HL-60 (cell line): ENCODE measurements around the gene AKR1B15.
"Not testable (repeated sequence)": the region's sequence is repeated elsewhere in the genome, so short reads cannot be mapped to it uniquely, and the experiment has no call there.

Experiments
- DNase-seq, 2 experiments: peaks; one replicate each; pipeline ENCODE4 v3.0.0-alpha.2; 2010 to 2020; ENCODE audit warnings: low read depth in 1 of 2, low spot score in 1 of 2
- H3K27ac ChIP-seq: fragments of 250-450 bp; sonication (Bioruptor Pico); replicated peaks from 2 replicates; pipeline ENCODE4 v1.5.1; 2020; ENCODE audit warnings: mild to moderate bottlenecking, moderate library complexity
- H3K27me3 ChIP-seq: fragments of 250-450 bp; sonication (Bioruptor Pico); 2 replicates; pipeline ENCODE4 v1.5.1; 2021; ENCODE audit warnings: mild to moderate bottlenecking, moderate library complexity; ENCODE audit not compliant: insufficient read depth, poor library complexity, severe bottlenecking
- H3K4me3 ChIP-seq: replicated peaks from 2 replicates; pipeline ENCODE4 v1.5.1; 2011; ENCODE audit warnings: mild to moderate bottlenecking, control low read depth, low read length; ENCODE audit not compliant: insufficient read depth
- CTCF ChIP-seq: IDR thresholded peaks from one replicate; pipeline ENCODE4 v1.5.1; 2011; ENCODE audit warnings: low read length, control low read depth, inconsistent platforms; ENCODE audit not compliant: insufficient read depth
- GABPA ChIP-seq: IDR thresholded peaks from 2 replicates; pipeline ENCODE4 v1.6.1; 2012; ENCODE audit warnings: low read depth
- POLR2AphosphoS5 ChIP-seq: IDR thresholded peaks from 2 replicates; pipeline ENCODE4 v1.6.1; 2012; ENCODE audit warnings: low read depth
- REST ChIP-seq: IDR thresholded peaks from 2 replicates; pipeline ENCODE4 v1.6.1; 2012; ENCODE audit warnings: low read depth; ENCODE audit not compliant: insufficient replicate concordance
- SPI1 ChIP-seq: IDR thresholded peaks from 2 replicates; pipeline ENCODE4 v1.6.1; 2012; ENCODE audit warnings: low read depth, mild to moderate bottlenecking, borderline replicate concordance

The AKR1B15 gene

GRCh38 chr7:134520130-134520529 lies 28.8 kb upstream of the AKR1B15 start:
- TF ChIP-seq CTCF (no peak), GABPA (no peak), REST (no peak), POLR2AphosphoS5 (no peak)
- Histone ChIP-seq H3K27ac (no peak overlapping the region), H3K4me3 (no peak overlapping the region), H3K27me3 (no peaks in the 10 kb centered on the region)
- DNase-seq = no peak

GRCh38 chr7:134522601-134523000 lies 26.3 kb upstream of the AKR1B15 start:
- no peak for DNase-seq
- TF ChIP-seq REST = no peak
- no peak for TF ChIP-seq POLR2AphosphoS5
- no peak for TF ChIP-seq GABPA
- TF ChIP-seq SPI1 = no peak
- no peak for TF ChIP-seq CTCF
- H3K27ac ChIP-seq = no peak overlapping the region

GRCh38 chr7:134525449-134525848 lies 23.5 kb upstream of the AKR1B15 start:
- not testable (repeated sequence) for H3K27ac ChIP-seq, H3K27me3 ChIP-seq, DNase-seq, H3K4me3 ChIP-seq

More at GRCh38 chr7:134522601-134523000, 26.3 kb upstream of the AKR1B15 start:
- no peak overlapping the region for H3K4me3 ChIP-seq
- no peaks in the 10 kb centered on the region for H3K27me3 ChIP-seq

GRCh38 chr7:134526552-134527248 lies 22.2 kb upstream of the AKR1B15 start:
- not testable (repeated sequence) for DNase-seq, H3K27ac ChIP-seq, H3K27me3 ChIP-seq, H3K4me3 ChIP-seq

GRCh38 chr7:134527979-134528371 lies 20.9 kb upstream of the AKR1B15 start:
- TF ChIP-seq CTCF (no peak), POLR2AphosphoS5 (no peak), GABPA (no peak), REST (no peak), SPI1 (no peak)
- H3K27ac ChIP-seq = no peak overlapping the region
- no peak overlapping the region for H3K4me3 ChIP-seq
- peaks cover 4% of the 10 kb centered on the region for H3K27me3 ChIP-seq
- no peak for DNase-seq
